ENCODE results near the gene KDM6A.
A peak's percentile ranks its signal among the peaks of the same experiment; 100 is the strongest.
"Not testable (repeated sequence)": the region's sequence is repeated elsewhere in the genome, so short reads cannot be mapped to it uniquely, and the experiment has no call there.

The KDM6A gene

DNA sequence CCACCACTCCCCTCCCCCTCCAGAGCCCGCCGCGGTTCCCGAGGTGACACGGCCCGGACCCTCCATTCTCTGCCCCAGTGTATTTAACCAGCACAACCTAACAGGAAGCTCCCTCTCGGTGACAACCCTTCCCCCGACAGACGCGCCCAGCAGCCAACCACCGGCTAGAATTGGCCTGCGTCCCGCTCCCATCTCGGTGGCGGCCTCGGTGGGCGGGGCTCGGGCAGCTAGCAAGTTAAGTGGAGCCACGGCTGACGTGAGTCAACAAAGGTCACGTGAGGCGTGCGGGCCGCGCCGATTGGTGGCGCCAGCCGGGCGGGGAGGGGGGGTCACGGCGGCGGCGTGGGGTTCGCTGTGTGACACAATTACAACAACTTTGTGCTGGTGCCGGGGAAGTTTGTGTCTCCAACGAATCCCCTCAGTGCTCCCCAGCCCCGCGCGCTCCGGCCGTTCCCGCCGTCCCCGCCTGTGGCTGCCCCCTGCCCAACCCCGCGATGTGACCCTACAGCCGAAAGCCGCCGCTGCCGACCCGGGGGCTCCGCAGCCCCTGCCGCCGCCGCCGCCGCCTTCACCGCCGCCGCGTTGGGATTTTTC lies at the start of gene KDM6A:
TSS of gene KDM6A (plus strand) at position 368 of the 594 bp plus-strand sequence. CDS start 364 bp downstream, outside the sequence.
- peak; percentile 72 for DNase-seq (ENCODE audit: low read depth, low spot score)
- peak within 1 kb of the TSS; percentile 86 for H3K27ac ChIP-seq

- H3K27ac ChIP-seq; DNase-seq (ENCODE audit: low read depth, low spot score): not testable (repeated sequence)
Observed at GRCh38 chrX:44823193-44823592, 49.8 kb upstream of the KDM6A start.

DNA sequence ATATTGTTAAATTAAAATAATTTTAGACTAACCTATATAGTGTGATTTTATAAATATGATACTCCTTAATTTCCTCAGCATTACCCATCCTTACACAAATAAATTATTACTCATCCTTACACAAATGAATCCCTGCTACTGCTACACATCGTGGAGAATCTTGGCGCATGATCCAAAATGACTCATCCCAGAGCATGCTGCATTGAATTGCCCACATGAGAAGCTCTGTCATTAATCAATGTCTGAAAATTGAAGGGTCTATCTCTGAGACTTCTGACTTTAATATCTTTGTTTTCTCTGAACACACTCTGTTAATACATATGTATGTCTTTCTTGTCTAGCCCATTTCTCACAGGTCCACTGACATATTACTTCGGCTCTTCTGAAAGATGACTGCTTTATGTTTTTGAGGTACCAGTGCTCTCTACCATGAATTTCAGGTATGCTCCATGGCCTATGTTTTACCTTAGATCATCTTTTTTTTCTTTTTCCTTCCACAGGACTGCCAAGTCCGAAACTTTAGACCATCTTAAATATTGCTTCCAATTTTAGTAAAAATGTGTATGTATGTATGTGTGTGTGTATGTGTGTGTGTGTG lies 44.9 kb upstream of the KDM6A start:
- peak; percentile 37 for DNase-seq (ENCODE audit: low read depth, low spot score)

DNA sequence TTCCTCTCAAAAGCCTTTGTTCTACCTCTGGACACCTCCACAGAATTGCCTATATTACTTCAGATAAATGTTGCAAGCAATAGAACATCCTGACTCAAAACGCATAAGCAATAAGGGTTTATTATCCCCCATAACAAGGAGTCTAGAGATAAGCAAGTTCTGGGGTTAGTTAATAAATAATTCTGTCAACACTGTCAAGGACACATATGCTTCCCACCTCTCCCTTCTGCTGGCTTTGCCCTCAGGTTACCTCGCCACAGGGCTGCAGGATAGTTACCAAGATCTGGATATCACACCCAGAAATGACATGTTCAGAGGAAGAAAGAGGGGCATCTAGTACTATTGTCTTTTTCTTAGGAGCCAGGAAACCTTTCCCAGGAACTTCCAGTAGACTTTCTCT lies 43.2 kb upstream of the KDM6A start:
- no peak overlapping the region for H3K27ac ChIP-seq

More for the DNA sequence above, 44.9 kb upstream of the KDM6A start:
- H3K27ac ChIP-seq, result no peak overlapping the region

GRCh38 chrX:44842550-44843317 lies 30.3 kb upstream of the KDM6A start:
- peak overlapping the region; percentile 63 for H3K27ac ChIP-seq
- peak; percentile 3 for DNase-seq (ENCODE audit: low read depth, low spot score)

More for the DNA sequence above, 43.2 kb upstream of the KDM6A start:
- no peak for DNase-seq (ENCODE audit: low read depth, low spot score)

DNA sequence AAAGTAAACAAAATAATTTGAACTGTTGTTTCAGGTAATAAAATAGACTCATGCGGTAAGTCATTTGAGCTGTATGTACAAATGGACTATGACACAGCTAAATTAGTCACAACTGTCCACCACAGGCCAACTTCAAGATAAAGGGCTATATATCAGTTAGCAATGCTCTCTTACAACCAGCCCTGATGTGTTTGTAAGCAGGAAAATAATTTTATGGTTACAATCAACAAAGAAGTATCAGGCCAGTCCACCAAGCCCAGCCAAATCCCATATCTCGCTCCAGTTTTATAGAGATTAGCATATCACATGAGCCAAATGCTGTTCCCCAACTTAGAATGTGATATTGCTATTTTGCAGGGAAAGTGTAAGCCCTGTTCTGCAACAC lies 29.7 kb upstream of the KDM6A start:
- H3K27ac ChIP-seq, result peak overlapping the region; percentile 63
- DNase-seq (ENCODE audit: low read depth, low spot score), result peak; percentile 37

GRCh38 chrX:44843753-44844152 lies 29.2 kb upstream of the KDM6A start, which contains the start of gene DUSP21:
Gene DUSP21 (plus strand): TSS chrX:44844021. CDS start chrX:44844133, 112 bp downstream.
- DNase-seq (ENCODE audit: low read depth, low spot score), result no peak
- H3K27ac ChIP-seq, result peak within 1 kb of the TSS; percentile 63

DNA sequence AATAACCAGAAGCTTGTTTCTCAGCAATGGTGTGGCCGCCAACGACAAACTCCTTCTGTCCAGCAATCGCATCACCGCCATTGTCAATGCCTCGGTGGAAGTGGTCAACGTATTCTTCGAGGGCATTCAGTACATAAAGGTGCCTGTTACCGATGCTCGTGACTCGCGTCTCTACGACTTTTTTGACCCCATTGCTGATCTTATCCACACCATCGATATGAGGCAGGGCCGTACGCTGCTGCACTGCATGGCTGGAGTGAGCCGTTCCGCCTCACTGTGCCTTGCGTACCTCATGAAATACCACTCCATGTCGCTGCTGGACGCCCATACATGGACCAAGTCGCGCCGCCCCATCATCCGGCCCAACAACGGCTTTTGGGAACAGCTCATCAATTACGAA lies 28.8 kb upstream of the KDM6A start:
- DNase-seq (ENCODE audit: low read depth, low spot score), result no peak
- H3K27ac ChIP-seq, result no peak overlapping the region

DNA sequence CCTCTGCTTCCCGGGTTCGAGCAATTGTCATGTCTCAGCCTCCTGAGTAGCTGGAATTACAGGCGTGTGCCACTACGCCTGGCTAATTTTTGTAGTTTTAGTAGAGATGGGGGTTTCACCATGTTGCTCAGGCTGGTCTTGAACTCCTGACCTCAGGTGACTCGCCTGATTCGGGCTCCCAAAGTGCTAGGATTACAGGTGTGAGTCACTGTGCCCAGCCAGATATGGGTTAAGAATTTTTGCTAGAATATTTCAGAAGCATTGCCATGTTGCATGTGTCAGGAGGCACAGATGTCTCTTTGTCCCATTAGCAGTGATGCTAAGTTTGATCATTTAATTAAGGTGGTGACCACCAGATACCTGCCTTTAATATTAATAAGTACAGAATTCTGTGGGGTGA lies 22.1 kb upstream of the KDM6A start:
- H3K27ac ChIP-seq; DNase-seq (ENCODE audit: low read depth, low spot score): not testable (repeated sequence)

DNA sequence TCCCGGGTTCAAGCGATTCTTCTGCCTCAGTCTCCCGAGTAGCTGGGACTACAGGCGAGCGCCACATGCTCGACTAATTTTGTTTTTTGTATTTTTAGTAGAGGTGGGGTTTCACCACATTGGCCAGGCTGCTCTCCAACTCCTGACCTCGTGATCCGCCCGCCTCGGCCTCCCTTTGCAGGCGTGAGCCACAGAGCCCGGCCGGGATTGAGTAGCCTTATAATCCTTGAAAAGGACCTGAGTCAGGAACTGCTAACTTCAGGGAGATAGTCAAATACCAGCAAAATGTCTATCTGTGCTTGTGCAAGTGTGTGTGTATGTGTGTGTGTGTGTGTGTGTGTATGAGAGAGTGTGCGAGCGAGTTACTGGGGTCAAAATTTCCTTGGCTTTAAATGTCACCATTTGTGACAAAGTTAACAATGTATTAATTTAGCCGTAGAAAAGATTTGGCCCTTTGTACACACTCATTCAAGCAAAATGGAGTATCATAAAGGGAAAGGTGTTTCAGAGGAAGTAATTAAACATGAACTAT lies 1.8 kb upstream of the KDM6A start:
- no peak for DNase-seq (ENCODE audit: low read depth, low spot score)

GRCh38 chrX:44871931-44872820 lies 812 bp upstream of the KDM6A start:
- DNase-seq (ENCODE audit: low read depth, low spot score), result no peak
- H3K27ac ChIP-seq, result peak overlapping the region; percentile 86

More for the DNA sequence above, 1.8 kb upstream of the KDM6A start:
- H3K27ac ChIP-seq, result peak overlapping the region; percentile 86

DNA sequence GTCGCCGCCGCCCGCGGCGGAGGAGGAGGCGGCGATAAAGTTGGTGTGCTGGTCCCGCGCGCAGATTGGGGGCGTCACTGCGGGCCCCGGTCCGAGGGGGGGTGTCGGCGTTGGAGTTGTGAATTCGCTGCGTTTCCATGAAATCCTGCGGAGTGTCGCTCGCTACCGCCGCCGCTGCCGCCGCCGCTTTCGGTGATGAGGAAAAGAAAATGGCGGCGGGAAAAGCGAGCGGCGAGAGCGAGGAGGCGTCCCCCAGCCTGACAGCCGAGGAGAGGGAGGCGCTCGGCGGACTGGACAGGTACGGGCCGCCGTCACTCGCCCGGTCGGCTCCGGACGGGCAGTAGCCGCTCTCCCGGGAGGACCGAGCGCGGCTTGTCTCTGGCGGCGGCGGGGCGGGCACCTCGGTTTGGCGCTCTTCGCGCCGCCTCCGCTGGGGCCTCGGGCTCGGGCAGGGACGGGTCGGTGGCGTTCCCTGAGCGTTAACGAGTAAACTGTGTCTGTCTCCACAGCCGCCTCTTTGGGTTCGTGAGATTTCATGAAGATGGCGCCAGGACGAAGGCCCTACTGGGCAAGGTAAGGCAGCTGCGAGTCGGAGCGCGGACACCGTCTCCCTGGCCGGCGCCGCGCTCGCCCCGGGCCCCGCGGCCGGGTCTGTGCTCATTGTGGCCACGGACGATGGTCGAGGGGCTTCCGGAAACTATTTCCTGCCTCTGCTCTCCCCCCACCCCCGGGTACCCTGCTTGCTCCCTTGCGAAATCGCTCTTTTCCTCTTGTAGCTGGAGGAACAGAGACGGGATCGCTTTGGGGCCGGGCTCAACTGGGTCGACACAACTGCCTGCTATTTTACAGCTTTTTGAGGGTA lies 658 bp downstream of the KDM6A start:
- no peak for DNase-seq (ENCODE audit: low read depth, low spot score)
- peak overlapping the region; percentile 86 for H3K27ac ChIP-seq

DNA sequence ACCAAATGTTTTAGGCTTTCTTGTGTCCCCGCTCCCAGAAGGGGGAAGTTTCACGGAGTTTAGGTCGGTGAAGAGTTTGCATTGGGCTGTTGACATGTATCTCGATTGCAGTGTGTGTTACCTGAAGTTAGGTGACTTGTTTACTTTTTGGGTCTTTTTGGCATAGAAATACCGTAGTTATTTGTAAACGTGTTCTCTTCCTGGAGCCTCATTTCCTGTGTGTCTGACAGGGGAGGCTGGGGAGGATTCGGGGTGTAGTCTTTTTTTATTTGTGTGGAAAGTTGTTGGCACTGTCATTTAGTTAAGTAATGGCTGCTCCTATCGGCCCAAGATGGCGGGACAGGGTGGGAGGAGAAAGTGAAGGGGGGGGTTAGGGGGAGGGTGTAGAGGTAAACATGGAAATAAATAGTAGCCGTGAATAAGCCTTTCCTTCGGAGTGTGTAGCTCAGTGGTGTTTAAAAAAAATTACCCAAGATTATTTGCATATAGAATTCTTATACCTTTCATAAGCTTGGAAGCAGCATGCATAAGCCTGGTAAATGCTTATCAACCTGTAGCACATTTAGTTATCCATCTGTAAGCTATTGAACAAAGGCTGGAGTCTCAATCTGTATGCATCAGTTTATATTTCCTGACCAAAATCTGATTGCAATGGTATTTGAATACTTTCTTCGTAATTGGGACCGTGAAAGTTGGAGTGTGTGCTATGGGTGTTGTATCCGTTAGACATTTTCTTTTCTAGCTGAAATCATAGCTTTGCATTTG lies 1.6 kb downstream of the KDM6A start:
- H3K27ac ChIP-seq, result peak overlapping the region; percentile 86
- DNase-seq (ENCODE audit: low read depth, low spot score), result no peak

DNA sequence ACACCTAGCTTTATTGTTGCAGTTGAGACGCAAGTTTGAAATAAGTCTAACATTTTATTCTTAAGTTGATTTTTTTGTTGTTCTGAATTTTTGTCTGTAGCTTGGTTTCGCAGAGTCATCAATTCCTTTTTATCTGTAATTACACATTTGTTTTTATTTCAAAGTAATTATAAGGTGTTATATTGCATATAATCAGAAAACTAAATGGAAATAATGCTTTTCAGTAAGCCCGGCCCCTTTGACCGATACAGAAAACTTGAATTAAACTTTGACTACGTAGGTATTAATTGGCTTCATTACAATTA lies 2.1 kb downstream of the KDM6A start:
- DNase-seq (ENCODE audit: low read depth, low spot score), result no peak
- H3K27ac ChIP-seq, result no peak overlapping the region

DNA sequence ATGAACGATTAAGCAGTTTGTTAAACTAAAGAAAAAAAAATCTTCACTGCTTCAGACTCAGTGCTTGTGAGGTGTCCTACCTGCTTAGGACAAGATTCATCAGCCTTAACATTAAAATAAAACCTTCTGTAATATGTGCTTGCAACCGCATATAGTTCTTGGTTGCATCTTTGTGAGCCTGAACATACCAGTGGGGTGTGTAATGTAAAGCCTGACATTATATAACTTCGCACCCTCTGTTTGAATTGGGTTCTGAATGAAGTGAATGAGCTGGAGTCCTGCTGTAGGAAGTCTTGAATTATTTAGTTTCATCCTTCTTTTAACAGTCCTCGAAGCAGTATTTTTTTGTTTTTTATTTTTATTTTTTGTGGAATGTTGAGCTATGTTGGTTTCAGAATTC lies 3.1 kb downstream of the KDM6A start:
- H3K27ac ChIP-seq, result no peak overlapping the region
- no peak for DNase-seq (ENCODE audit: low read depth, low spot score)

DNA sequence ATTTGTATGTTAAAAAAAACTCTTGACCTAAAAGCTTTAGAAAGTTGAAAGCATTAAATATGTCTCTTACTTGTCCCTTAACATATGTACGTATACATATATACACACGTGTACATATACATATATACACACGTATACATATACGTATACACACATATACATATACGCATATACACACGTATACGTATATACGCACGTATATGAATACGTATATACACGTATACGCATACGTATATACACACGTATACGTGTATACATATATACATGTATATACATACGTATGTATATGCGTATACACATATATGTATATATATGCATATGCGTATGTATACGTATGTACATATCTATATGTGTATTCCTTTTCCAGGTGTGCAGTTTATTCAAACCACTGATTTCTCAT lies 3.8 kb downstream of the KDM6A start:
- H3K27ac ChIP-seq, result no peak overlapping the region
- DNase-seq (ENCODE audit: low read depth, low spot score), result no peak

DNA sequence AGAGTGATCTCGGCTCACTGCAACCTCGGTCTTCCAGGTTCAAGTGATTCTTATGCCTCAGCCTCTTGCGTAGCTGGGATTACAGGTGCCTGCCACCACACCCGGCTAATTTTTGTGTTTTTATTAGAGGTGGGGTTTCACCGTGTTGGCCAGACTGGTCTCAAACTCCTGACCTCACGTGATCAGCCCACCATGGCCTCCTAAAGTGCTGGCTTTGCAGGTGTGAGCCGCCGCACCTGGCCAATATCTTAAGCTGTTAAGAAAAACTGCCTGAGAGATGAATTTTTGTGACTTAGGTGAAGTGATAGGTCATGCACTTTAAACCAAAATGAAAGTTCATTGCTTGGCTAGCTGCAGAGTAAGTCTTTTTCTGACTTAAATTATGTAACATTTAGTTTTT lies 5.8 kb downstream of the KDM6A start:
- no peak overlapping the region for H3K27ac ChIP-seq
- DNase-seq (ENCODE audit: low read depth, low spot score), result no peak

GRCh38 chrX:44881549-44881948 lies 8.6 kb downstream of the KDM6A start:
- no peak for DNase-seq (ENCODE audit: low read depth, low spot score)
- H3K27ac ChIP-seq, result no peak overlapping the region

DNA sequence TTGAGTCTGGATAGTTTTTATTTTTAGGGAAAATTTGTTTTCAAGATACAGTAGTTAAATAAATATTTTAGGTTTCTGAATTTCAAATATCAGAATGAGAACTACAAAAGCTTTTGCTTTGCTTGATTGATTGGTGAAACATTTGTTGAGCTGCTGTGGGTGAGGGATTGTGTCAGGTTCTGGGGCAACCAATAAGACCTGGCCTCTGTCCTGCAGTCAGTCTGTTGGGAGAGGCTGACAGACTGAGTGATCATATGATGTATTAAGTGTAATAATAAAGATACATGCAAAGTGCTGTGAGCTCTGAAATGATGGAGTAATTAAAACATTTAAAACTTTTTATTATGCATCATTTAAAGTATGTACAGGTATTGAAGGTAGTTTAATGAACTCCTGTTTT lies 9.6 kb downstream of the KDM6A start:
- no peak overlapping the region for H3K27ac ChIP-seq
- no peak for DNase-seq (ENCODE audit: low read depth, low spot score)
